ENCODE data around the gene LSM10.

The LSM10 gene

DNA sequence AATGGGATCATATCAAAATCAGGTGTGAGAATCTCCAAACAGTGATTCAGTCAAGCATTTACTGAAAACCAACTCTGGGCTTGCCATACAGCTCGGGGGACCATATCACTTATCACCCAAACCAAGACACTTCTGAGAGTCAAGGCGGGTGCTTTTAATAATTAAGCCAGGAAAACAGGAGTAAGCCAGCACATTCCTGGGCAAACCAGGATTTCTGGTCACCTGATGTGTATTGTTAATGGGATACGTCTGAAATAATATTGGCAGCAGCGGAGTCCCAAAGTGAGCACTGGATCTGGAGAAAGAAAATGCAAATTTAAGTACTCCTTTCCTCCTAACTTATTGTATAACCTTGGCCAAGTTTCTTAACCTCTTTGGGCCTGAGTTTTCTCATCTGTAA lies 34.9 kb upstream of the LSM10 start:
- Histone ChIP-seq H3K4me3 (ENCODE audit: extremely low read depth, insufficient read depth, low read length, poor library complexity, severe bottlenecking) (no peak overlapping the region), H3K9me3 (ENCODE audit: control insufficient read depth, low read length) (no peaks in the 10 kb centered on the region), H3K27ac (ENCODE audit: low read depth, low read length, severe bottlenecking) (no peak overlapping the region), H3K36me3 (ENCODE audit: control insufficient read depth, insufficient read depth, low read length) (no peaks in the 10 kb centered on the region), H3K4me1 (ENCODE audit: control insufficient read depth, insufficient read depth, low read length, poor library complexity, severe bottlenecking) (no peaks in the 10 kb centered on the region)
- 80% methylated on average over 1 of the region's 4 CpGs; no CpG with 5 or more reads in 1 of the 2 experiments for WGBS, 2 experiments (ENCODE audit: insufficient coverage in 2 of 2)

DNA sequence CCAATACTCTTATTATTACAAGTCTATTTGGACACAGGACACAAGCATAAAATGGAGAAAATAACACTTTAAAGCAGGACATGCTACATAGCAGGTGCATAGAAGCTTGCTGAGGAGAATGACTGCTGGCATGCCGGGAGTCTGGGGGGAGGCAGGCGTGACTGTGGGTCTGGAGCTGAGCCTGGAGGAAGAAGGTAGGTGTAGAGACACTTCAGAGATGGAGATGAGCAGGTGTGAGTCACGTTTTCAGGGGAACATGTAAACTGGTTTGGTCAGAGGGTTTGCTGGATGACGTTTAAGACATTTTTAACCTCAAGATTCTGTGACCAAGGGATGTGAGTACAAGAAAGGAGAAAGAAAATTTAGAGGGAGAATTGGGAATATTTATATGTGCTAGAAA lies 28.1 kb upstream of the LSM10 start:
- 83 to 88% methylated on average over 4 of the region's 4 CpGs for WGBS, 2 experiments (ENCODE audit: insufficient coverage in 2 of 2)
- peaks cover 6% of the 10 kb centered on the region for H3K4me1 ChIP-seq (ENCODE audit: control insufficient read depth, insufficient read depth, low read length, poor library complexity, severe bottlenecking)
- no peak overlapping the region for H3K4me3 ChIP-seq (ENCODE audit: extremely low read depth, insufficient read depth, low read length, poor library complexity, severe bottlenecking)
- H3K27ac ChIP-seq (ENCODE audit: low read depth, low read length, severe bottlenecking) = no peak overlapping the region
- H3K9me3 ChIP-seq (ENCODE audit: control insufficient read depth, low read length) = no peaks in the 10 kb centered on the region
- H3K36me3 ChIP-seq (ENCODE audit: control insufficient read depth, insufficient read depth, low read length) = no peaks in the 10 kb centered on the region

DNA sequence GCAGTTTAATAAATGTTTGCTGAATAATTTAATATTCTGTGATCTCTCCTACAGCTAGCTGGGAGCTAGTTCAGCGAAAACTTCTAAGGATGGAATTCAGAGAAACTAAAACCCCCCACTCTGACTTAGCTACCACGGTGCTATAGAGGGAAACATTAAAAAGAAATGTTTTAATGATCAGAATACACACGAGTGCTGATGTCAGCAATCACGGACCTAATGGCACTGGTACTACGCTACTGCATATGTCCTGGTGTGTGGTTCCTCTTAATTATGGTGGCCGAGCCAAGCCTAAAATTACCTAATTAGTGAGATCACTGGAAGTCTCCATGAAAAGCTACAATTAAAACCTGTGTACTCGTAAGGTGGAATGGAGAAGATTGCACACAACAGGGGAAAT lies 23.9 kb upstream of the LSM10 start:
- Histone ChIP-seq H3K27ac (ENCODE audit: low read depth, low read length, severe bottlenecking) (no peak overlapping the region), H3K4me1 (ENCODE audit: control insufficient read depth, insufficient read depth, low read length, poor library complexity, severe bottlenecking) (peaks cover 10% of the 10 kb centered on the region), H3K4me3 (ENCODE audit: extremely low read depth, insufficient read depth, low read length, poor library complexity, severe bottlenecking) (no peak overlapping the region), H3K36me3 (ENCODE audit: control insufficient read depth, insufficient read depth, low read length) (no peaks in the 10 kb centered on the region), H3K9me3 (ENCODE audit: control insufficient read depth, low read length) (no peaks in the 10 kb centered on the region)
- 97 to 99% methylated on average over 5 to 6 of the region's 7 CpGs for WGBS, 2 experiments (ENCODE audit: insufficient coverage in 2 of 2)

- 28% methylated on average over 13 of the region's 13 CpGs for WGBS, 2 experiments (ENCODE audit: insufficient coverage in 2 of 2)
- H3K27ac ChIP-seq (ENCODE audit: low read depth, low read length, severe bottlenecking) = no peak overlapping the region
- no peaks in the 10 kb centered on the region for H3K9me3 ChIP-seq (ENCODE audit: control insufficient read depth, low read length)
- no peak overlapping the region for H3K4me3 ChIP-seq (ENCODE audit: extremely low read depth, insufficient read depth, low read length, poor library complexity, severe bottlenecking)
- H3K36me3 ChIP-seq (ENCODE audit: control insufficient read depth, insufficient read depth, low read length) = no peaks in the 10 kb centered on the region
- peaks cover 10% of the 10 kb centered on the region for H3K4me1 ChIP-seq (ENCODE audit: control insufficient read depth, insufficient read depth, low read length, poor library complexity, severe bottlenecking)
These were observed 23.2 kb upstream of the LSM10 start for GRCh38 chr1:36420836-36421317.

- Histone ChIP-seq H3K27ac (ENCODE audit: low read depth, low read length, severe bottlenecking) (no peak overlapping the region), H3K4me1 (ENCODE audit: control insufficient read depth, insufficient read depth, low read length, poor library complexity, severe bottlenecking) (peaks cover 10% of the 10 kb centered on the region), H3K4me3 (ENCODE audit: extremely low read depth, insufficient read depth, low read length, poor library complexity, severe bottlenecking) (no peak overlapping the region), H3K9me3 (ENCODE audit: control insufficient read depth, low read length) (no peaks in the 10 kb centered on the region), H3K36me3 (ENCODE audit: control insufficient read depth, insufficient read depth, low read length) (no peaks in the 10 kb centered on the region)
- 74 to 75% methylated on average over 4 to 5 of the region's 5 CpGs for WGBS, 2 experiments (ENCODE audit: insufficient coverage in 2 of 2)
These were observed 22.7 kb upstream of the LSM10 start for GRCh38 chr1:36420409-36420808.

GRCh38 chr1:36419569-36419968 lies 21.9 kb upstream of the LSM10 start:
- H3K4me1 ChIP-seq (ENCODE audit: control insufficient read depth, insufficient read depth, low read length, poor library complexity, severe bottlenecking) = peaks cover 10% of the 10 kb centered on the region
- peaks cover 4% of the 10 kb centered on the region for H3K9me3 ChIP-seq (ENCODE audit: control insufficient read depth, low read length)
- H3K4me3 ChIP-seq (ENCODE audit: extremely low read depth, insufficient read depth, low read length, poor library complexity, severe bottlenecking) = no peak overlapping the region
- no peak overlapping the region for H3K27ac ChIP-seq (ENCODE audit: low read depth, low read length, severe bottlenecking)
- whole genome bisulfite sequencing, 2 experiments (ENCODE audit: insufficient coverage in 2 of 2) = 94 to 97% methylated on average over 3 of the region's 4 CpGs
- H3K36me3 ChIP-seq (ENCODE audit: control insufficient read depth, insufficient read depth, low read length) = no peaks in the 10 kb centered on the region

- H3K4me1 ChIP-seq (ENCODE audit: control insufficient read depth, insufficient read depth, low read length, poor library complexity, severe bottlenecking) = peaks cover 10% of the 10 kb centered on the region
- no peak overlapping the region for H3K4me3 ChIP-seq (ENCODE audit: extremely low read depth, insufficient read depth, low read length, poor library complexity, severe bottlenecking)
- H3K36me3 ChIP-seq (ENCODE audit: control insufficient read depth, insufficient read depth, low read length) = no peaks in the 10 kb centered on the region
- WGBS, 2 experiments (ENCODE audit: insufficient coverage in 2 of 2) = 79 to 90% methylated on average over 2 to 3 of the region's 3 CpGs
- peaks cover 8% of the 10 kb centered on the region for H3K9me3 ChIP-seq (ENCODE audit: control insufficient read depth, low read length)
- H3K27ac ChIP-seq (ENCODE audit: low read depth, low read length, severe bottlenecking) = no peak overlapping the region
These were observed 21.4 kb upstream of the LSM10 start for GRCh38 chr1:36419140-36419539.

DNA sequence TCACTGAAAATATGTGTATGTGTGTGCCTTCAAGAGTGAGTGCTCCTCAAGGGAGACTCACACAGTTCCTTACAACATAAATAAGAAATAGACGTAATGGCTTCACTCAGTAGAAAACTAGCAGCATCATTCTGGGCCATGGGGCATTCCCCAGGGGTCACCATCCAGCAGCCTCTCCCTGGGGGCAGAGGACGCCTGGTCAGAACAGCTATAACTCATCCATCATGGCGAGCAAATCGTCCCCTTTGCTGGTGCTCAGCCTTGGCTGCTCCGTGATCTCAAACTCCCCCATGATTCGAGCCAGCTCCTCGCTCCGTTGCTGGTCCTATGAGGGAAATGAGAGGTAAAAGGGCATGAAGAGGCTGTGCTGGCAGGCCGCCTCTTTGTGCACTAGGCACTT lies 20.2 kb upstream of the LSM10 start:
- WGBS, 2 experiments (ENCODE audit: insufficient coverage in 2 of 2) = 89 to 95% methylated on average over 6 to 9 of the region's 9 CpGs
- Histone ChIP-seq H3K4me3 (ENCODE audit: extremely low read depth, insufficient read depth, low read length, poor library complexity, severe bottlenecking) (no peak overlapping the region), H3K36me3 (ENCODE audit: control insufficient read depth, insufficient read depth, low read length) (no peaks in the 10 kb centered on the region), H3K9me3 (ENCODE audit: control insufficient read depth, low read length) (peaks cover 8% of the 10 kb centered on the region), H3K4me1 (ENCODE audit: control insufficient read depth, insufficient read depth, low read length, poor library complexity, severe bottlenecking) (peaks cover 10% of the 10 kb centered on the region), H3K27ac (ENCODE audit: low read depth, low read length, severe bottlenecking) (no peak overlapping the region)

DNA sequence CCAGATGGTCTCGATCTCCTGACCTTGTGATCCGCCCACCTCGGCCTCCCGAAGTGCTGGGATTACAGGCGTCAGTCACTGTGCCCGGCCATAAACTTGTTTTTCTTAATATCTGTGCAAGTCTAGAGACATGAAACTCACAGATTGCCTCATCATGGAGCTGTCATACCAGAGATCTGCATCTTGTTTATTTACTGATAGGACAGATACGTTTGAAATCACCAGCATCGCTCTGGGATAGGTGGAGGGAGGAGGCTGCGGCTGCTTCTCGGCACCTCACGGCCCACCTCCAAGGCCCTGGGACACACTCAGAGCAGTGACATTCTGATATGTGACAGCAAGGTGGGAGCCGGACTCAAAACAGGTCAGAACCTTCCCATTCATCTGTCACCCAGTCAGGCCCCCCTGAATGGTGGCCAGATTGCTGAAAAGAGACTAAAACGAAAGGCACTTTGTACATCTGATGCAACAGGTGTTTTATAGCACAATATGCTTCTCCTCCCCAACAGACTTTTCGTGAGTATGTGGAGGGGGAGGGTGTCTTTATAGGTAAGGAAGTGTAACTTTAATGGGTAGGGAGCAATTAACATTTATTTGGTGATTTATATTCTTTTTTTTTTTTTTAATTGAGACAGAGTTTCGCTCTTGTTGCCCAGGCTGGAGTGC lies 18.1 kb upstream of the LSM10 start:
- Histone ChIP-seq H3K9me3 (ENCODE audit: control insufficient read depth, low read length) (peaks cover 8% of the 10 kb centered on the region), H3K27ac (ENCODE audit: low read depth, low read length, severe bottlenecking) (no peak overlapping the region), H3K4me1 (ENCODE audit: control insufficient read depth, insufficient read depth, low read length, poor library complexity, severe bottlenecking) (peaks cover 4% of the 10 kb centered on the region), H3K4me3 (ENCODE audit: extremely low read depth, insufficient read depth, low read length, poor library complexity, severe bottlenecking) (no peak overlapping the region), H3K36me3 (ENCODE audit: control insufficient read depth, insufficient read depth, low read length) (no peaks in the 10 kb centered on the region)
- WGBS, 2 experiments (ENCODE audit: insufficient coverage in 2 of 2) = 92 to 98% methylated on average over 9 to 12 of the region's 15 CpGs

DNA sequence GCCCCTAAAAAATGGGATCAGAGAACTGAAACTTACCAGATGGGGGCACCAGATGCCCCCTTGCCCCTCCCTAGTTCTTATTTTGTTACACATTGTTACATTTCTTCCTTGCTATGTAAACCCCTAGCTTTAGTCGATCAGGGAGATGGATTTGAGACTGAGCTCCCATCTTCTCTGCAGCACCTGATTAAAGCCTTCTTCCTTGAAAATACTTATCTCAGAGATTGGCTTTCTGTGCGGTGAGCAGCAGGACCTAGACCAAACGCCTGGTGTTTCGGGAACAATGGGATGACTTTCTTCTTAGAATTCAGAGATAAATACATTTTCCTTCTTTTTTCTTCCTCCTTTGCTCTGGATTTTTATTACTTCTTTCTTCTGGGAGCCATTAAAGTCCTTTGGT lies 16.7 kb upstream of the LSM10 start:
- whole genome bisulfite sequencing, 2 experiments (ENCODE audit: insufficient coverage in 2 of 2) = 92 to 95% methylated on average over 2 to 3 of the region's 4 CpGs
- Histone ChIP-seq H3K4me1 (ENCODE audit: control insufficient read depth, insufficient read depth, low read length, poor library complexity, severe bottlenecking) (no peaks in the 10 kb centered on the region), H3K9me3 (ENCODE audit: control insufficient read depth, low read length) (peaks cover 8% of the 10 kb centered on the region), H3K27ac (ENCODE audit: low read depth, low read length, severe bottlenecking) (no peak overlapping the region), H3K4me3 (ENCODE audit: extremely low read depth, insufficient read depth, low read length, poor library complexity, severe bottlenecking) (no peak overlapping the region), H3K36me3 (ENCODE audit: control insufficient read depth, insufficient read depth, low read length) (no peaks in the 10 kb centered on the region)
